Mucosa of stomach (tissue), 1 donor: ENCODE results near the gene RSBN1L.

Experiments used
- H3K27me3 ChIP-seq: one replicate; pipeline ENCODE4 v1.7.0; 2013; ENCODE audit warnings: mild to moderate bottlenecking, low read length; ENCODE audit not compliant: control insufficient read depth, insufficient read depth
- H3K36me3 ChIP-seq: one replicate; pipeline ENCODE4 v1.7.0; 2013; ENCODE audit warnings: low read length; ENCODE audit not compliant: control insufficient read depth, insufficient read depth
- H3K4me1 ChIP-seq: one replicate; pipeline ENCODE4 v1.7.0; 2013; ENCODE audit warnings: mild to moderate bottlenecking, low read length; ENCODE audit not compliant: control insufficient read depth, insufficient read depth
- H3K4me3 ChIP-seq: one replicate; pipeline ENCODE4 v1.7.0; 2013; ENCODE audit warnings: low read length
- H3K9ac ChIP-seq: one replicate; pipeline ENCODE4 v1.7.0; 2013; ENCODE audit warnings: mild to moderate bottlenecking, low read length, moderate library complexity
- H3K9me3 ChIP-seq: one replicate; pipeline ENCODE4 v1.7.0; 2013; ENCODE audit warnings: mild to moderate bottlenecking, low read length, moderate library complexity; ENCODE audit not compliant: control insufficient read depth
- donor health status: Pancreatic carcinoma.

The RSBN1L gene

DNA sequence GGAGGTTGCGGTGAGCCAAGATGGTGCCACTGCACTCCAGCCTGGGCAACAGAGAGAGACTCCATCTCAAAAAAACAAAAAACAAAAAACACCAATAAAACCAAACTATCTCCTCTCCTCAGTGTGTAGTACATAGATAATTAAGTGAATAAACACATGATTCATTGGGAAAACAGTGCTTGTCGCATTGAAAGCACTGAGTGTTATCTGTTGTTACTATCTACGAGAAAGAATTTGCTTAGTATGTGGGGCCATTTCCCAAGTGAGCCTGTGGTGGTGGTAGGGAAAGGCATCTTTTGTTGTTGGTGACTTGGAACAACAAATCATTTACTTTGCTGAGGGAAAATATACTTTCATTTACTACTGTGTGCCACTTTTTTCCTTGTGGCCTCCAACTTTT lies 42.6 kb downstream of the RSBN1L start:
- H3K4me3 ChIP-seq: no peak overlapping the region
- H3K27me3 ChIP-seq: no peaks in the 10 kb centered on the region
- H3K9me3 ChIP-seq: no peaks in the 10 kb centered on the region
- no peak overlapping the region for H3K9ac ChIP-seq
- no peaks in the 10 kb centered on the region for H3K36me3 ChIP-seq
- H3K4me1 ChIP-seq: no peaks in the 10 kb centered on the region

- H3K4me1 ChIP-seq: no peaks in the 10 kb centered on the region
- H3K9me3 ChIP-seq: no peaks in the 10 kb centered on the region
- H3K9ac ChIP-seq: no peak overlapping the region
- H3K36me3 ChIP-seq: no peaks in the 10 kb centered on the region
- no peak overlapping the region for H3K4me3 ChIP-seq
- H3K27me3 ChIP-seq: no peaks in the 10 kb centered on the region
Measured at GRCh38 chr7:77740257-77740656, 44.0 kb downstream of the RSBN1L start.

GRCh38 chr7:77743518-77743917 lies 47.3 kb downstream of the RSBN1L start:
- peaks cover 9% of the 10 kb centered on the region for H3K4me1 ChIP-seq
- H3K9ac ChIP-seq: no peak overlapping the region
- H3K9me3 ChIP-seq: no peaks in the 10 kb centered on the region
- H3K36me3 ChIP-seq: no peaks in the 10 kb centered on the region
- H3K4me3 ChIP-seq: no peak overlapping the region
- no peaks in the 10 kb centered on the region for H3K27me3 ChIP-seq

GRCh38 chr7:77745746-77746145 lies 49.5 kb downstream of the RSBN1L start:
- no peak overlapping the region for H3K9ac ChIP-seq
- H3K4me3 ChIP-seq: no peak overlapping the region
- peaks cover 9% of the 10 kb centered on the region for H3K4me1 ChIP-seq
- H3K36me3 ChIP-seq: no peaks in the 10 kb centered on the region
- no peaks in the 10 kb centered on the region for H3K27me3 ChIP-seq
- H3K9me3 ChIP-seq: no peaks in the 10 kb centered on the region

DNA sequence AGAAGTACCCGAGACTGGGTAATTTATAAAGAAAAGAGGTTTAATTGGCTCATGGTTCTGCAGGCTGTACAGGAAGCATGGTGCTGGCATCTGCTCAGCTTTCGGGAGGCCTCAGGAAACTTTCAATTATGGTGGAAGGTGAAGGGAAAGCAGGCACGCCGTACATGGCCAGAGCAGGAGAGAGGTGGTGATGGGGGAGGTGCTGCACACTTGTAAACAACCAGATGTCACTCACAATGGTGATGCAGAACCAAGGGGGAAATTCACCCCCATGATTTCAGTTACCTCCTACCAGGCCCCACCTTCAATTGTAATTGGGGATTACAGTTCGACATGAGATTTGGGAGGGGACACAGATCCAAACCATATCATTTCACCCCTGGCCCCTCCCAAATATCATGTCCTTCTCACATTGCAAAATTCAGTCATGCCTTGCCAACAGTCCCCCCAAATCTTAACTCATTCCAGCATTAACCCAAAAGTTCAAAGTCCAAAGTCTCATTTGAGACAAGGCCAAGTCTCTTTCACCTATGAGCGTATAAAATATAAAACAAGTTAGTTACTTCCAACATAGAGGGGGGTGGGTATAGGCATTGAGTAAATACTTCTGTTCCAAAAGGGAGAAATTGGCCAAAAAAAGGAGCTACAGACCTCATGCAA lies 50.0 kb downstream of the RSBN1L start:
- Histone ChIP-seq H3K9me3 (no peaks in the 10 kb centered on the region), H3K4me1 (peaks cover 9% of the 10 kb centered on the region), H3K27me3 (no peaks in the 10 kb centered on the region), H3K9ac (no peak overlapping the region), H3K36me3 (no peaks in the 10 kb centered on the region), H3K4me3 (no peak overlapping the region)

DNA sequence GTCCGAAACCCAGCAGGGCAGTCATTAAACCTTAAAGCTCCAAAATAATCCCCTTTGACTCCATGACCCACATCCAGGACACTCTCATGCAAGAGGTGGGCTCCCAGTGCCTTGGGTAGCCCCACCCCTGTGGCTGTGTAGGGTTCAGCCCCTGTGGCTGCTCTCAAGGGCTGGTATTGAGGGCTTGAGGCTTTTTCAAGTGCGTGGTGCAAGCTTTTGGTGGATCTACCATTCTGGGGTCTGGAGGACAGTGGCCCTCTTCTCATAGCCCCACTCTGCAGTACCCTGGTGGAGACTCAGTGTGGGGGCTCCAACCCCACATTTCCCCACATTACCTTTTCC lies 50.5 kb downstream of the RSBN1L start:
- H3K9ac ChIP-seq: no peak overlapping the region
- no peaks in the 10 kb centered on the region for H3K36me3 ChIP-seq
- peaks cover 14% of the 10 kb centered on the region for H3K4me1 ChIP-seq
- H3K27me3 ChIP-seq: no peaks in the 10 kb centered on the region
- H3K9me3 ChIP-seq: no peaks in the 10 kb centered on the region
- no peak overlapping the region for H3K4me3 ChIP-seq

DNA sequence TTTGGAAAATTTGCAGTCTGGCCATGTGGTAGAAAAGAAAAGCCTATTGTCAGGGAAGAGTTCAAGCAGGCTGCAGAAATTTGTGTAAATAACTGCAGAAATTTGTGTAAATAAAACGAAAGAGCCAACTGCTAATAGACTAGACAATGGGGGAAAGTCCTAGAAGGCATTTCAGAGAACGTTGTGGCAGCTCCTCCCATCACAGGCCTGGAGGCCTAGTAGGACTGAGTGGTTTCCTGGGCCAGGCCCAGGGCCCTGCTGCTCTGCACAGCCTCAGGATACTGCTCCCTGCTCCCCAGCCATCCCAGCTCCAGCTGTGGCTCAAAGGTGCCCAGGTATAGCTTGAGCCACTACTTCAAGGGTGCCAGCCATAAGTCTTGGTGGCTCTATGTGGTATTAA lies 50.9 kb downstream of the RSBN1L start:
- Histone ChIP-seq H3K4me3 (no peak overlapping the region), H3K27me3 (no peaks in the 10 kb centered on the region), H3K36me3 (no peaks in the 10 kb centered on the region), H3K9ac (no peak overlapping the region), H3K9me3 (no peaks in the 10 kb centered on the region), H3K4me1 (peaks cover 18% of the 10 kb centered on the region)

DNA sequence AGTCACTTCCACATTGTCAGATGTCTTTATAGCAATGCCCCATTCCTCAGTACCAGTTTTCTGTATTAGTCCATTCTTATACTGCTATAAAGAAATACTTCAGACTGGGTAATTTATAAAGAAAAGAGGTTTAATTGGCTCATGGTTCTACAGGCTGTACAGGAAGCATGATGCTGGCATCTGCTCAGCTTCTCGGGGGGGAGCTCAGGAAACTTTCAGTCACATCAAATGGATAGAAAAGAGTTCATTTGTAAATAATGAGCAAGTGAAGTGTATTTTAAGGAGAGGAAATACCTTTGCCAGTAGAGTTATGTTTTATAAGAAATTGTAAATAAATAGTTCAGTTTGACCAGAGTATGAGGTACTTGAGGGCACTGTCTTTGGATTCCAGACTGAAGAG lies 51.5 kb downstream of the RSBN1L start:
- Histone ChIP-seq H3K9ac (no peak overlapping the region), H3K36me3 (no peaks in the 10 kb centered on the region), H3K27me3 (no peaks in the 10 kb centered on the region), H3K4me1 (peaks cover 23% of the 10 kb centered on the region), H3K9me3 (no peaks in the 10 kb centered on the region), H3K4me3 (no peak overlapping the region)

GRCh38 chr7:77752016-77752415 lies 55.8 kb downstream of the RSBN1L start:
- Histone ChIP-seq H3K27me3 (no peaks in the 10 kb centered on the region), H3K9me3 (no peaks in the 10 kb centered on the region)

DNA sequence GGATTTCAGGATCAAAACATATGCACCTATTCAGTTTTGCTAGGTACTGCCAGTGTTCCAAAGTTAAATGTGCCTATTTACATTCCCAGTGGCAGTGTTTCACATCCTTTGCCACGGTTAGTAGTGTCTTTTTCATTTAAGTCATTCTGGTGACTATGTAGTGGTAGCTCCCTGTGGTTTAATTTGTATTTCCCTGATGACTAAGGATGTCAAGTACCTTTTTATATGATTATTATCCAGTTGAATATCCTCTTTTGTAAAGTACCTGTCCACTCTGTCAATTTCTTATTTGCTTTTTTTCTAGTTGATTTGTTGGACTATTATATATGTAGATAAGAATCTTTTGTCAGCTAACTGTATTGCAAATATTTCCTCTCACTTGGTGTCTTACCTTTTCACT lies 56.9 kb downstream of the RSBN1L start:
- no peak overlapping the region for H3K4me3 ChIP-seq
- H3K9ac ChIP-seq: no peak overlapping the region
- peaks cover 29% of the 10 kb centered on the region for H3K4me1 ChIP-seq
- H3K9me3 ChIP-seq: no peaks in the 10 kb centered on the region
- H3K36me3 ChIP-seq: peaks cover 4% of the 10 kb centered on the region
- H3K27me3 ChIP-seq: no peaks in the 10 kb centered on the region

More at GRCh38 chr7:77752016-77752415, 55.8 kb downstream of the RSBN1L start:
- H3K4me3 ChIP-seq: no peak overlapping the region
- no peak overlapping the region for H3K9ac ChIP-seq
- H3K36me3 ChIP-seq: peaks cover 4% of the 10 kb centered on the region
- peaks cover 33% of the 10 kb centered on the region for H3K4me1 ChIP-seq

GRCh38 chr7:77757589-77757988 lies 61.3 kb downstream of the RSBN1L start:
- Histone ChIP-seq H3K27me3 (no peaks in the 10 kb centered on the region), H3K9ac (no peak overlapping the region), H3K4me3 (no peak overlapping the region), H3K36me3 (peaks cover 4% of the 10 kb centered on the region), H3K9me3 (no peaks in the 10 kb centered on the region), H3K4me1 (peaks cover 23% of the 10 kb centered on the region)

DNA sequence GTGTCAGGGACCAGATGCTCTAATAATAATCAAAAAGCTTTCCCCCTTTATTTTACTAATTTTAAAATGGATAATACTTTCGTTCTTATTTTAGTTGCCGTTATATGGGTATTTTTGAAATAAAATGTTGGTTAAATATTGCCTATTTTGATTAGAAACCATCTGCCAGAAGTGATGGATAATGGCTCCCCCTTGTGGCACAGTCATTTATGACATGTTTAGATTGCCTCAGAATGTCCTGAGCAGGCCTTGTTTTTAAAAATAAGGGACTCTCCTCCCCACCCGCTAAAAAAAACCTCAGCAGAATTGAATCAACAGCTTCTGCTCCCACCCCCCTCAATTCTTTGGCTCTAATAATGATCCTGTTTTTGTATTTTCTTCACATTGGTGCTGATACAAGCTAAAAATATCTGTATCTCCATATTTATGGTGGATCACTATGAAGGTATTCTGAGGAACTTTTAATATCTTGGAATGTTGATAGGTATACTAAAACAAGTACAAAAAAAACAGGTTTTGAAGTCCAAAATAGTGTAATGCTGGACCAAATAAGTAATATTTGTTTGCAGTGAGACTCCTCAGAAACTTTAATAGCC lies 63.1 kb downstream of the RSBN1L start:
- Histone ChIP-seq H3K27me3 (no peaks in the 10 kb centered on the region), H3K9me3 (no peaks in the 10 kb centered on the region), H3K9ac (no peak overlapping the region), H3K4me3 (no peak overlapping the region), H3K36me3 (no peaks in the 10 kb centered on the region), H3K4me1 (peaks cover 6% of the 10 kb centered on the region)
